Hematopoietic multipotent progenitor cell treated with erythropoietin and hydrocortisone succinate and interleukin-3 and kit ligand, for 4 days (in vitro differentiated cells): ENCODE measurements around the gene CACNA1A.
"Not testable (repeated sequence)": the region's sequence is repeated elsewhere in the genome, so short reads cannot be mapped to it uniquely, and the experiment has no call there.

Source experiments
- DNase-seq: peaks from one replicate; pipeline ENCODE4 v3.0.0-alpha.2; 2015

The CACNA1A gene

DNA sequence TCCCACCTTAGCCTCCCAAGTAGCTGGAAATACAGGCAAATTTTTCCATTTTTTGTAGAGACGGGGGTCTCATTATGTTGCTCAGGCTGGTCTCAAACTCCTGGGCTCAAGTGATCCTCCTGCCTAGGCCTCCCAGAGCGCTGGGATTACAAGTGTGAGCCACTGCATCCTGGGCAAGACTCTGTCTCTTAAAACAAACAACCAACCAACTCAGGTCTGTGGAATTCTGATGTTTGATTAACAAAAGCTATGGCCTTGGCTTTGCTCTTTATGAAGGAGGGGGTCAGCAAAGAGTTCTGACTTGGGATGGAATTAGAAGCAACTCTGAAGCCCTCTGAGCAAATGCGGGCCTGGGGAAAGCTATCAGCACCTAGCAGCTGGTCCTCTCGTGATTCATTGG, 238.4 kb downstream of the CACNA1A start:
- no peak for DNase-seq

DNA sequence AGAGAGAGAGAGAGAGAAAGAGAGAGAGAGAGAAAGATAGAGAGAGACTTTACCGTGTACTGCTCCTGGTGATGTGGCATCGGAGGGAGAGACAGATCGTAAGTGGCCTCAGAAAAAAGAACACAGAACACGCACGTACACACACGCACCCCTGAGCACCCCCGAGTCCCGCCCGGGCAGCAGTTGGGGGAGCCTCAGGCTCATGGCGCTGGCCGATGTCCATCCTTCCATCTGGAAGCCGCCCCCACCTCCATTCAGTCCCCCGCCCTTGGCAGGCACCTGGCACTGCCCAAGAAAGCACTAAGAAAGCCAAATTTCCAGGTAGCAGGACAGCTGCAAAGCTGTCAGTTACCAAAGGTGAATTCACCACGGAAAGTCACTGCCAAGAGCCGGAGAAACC, 239.1 kb downstream of the CACNA1A start:
- no peak for DNase-seq

DNA sequence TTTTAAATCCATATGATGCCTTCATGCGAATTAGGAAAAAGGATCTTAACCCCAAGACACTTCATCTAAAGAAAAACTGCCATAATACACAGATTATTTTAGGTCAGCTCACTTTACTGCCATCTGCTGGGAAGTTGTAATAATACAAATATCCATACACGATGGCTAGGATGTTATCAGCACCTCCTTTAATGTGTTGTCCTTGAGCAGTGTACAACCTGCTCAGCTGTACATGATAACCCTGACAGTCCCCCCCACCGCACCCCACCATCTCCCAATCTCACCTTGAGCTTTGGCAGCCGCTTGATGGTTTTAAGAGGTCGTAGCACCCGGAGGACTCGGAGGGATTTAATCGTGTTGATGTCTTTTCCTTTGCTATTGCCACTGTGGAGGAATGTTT, 243.8 kb downstream of the CACNA1A start:
- peak; percentile 82 for DNase-seq

DNA sequence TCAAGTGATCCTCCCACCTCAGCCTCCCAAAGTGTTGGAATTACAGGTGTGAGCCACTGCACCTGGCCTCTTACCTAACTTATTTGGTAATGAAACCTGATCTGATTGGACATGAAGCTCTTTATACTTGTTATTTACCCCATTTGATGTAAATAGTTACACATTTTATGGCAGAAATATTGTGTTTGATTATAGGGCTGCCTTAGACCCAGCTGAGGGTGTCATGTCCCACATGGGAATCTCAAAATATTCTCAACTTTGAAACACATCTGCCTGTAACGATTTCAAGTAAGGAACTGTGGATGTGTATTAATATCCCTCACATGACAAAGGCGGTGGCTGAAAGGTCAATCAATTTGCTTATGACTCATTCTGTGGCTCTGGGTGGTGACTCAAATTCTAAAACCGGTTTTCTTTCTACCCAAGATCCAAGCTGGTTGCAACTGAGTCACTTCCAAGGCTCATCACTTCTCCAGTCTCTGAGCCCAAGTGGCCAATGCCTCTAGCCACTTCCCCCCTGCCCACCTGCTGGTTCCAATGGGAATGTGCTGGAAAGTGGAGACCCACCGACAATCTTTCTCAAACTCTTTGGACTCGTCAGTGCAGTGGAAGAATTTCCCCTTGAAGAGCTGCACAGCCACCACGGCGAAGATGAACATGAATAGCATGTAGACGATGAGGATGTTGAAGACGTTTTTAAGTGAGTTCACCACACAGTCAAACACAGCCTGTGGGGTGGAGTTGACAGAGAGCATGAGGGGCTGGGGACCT, 245.2 kb downstream of the CACNA1A start:
- peak; percentile 56 for DNase-seq

DNA sequence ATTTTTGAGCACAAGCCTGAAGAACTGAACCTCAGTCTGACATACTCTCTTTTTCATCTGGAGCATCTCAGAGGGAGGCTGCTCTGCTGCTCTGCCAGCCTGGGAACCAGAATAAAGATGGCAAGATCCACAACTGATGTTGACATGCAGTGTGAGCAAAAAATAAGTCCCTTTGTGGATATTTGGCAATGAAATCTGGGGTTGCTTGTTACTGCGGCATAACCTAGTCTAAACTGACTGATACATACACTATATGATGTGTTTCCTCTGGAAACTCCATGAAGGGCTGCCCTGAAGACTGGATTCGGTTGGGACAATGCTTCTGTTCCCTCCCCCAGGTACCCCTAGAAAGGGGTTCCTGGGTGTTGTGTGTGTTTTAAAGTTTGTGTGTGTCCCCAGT, 249.4 kb downstream of the CACNA1A start:
- no peak for DNase-seq

DNA sequence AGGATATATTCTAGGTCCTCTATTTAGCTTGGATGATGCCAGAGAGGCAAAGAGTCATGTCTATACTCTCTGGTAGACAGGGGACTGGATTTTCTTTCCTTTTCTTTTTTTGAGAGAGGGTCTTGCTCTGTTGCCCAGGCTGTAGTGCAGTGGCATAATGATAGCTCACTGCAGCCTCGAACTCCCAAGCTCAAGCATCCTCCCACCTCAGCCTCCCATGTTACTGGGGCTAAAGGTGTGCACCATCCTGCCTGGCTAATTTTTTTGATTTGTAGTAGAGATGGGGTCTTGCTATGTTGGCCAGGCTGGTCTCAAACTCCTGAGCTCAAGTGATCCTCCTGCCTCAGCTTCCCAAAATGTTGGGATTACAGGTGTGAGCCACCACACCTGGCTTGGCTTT, 249.9 kb downstream of the CACNA1A start:
- not testable (repeated sequence) for DNase-seq

DNA sequence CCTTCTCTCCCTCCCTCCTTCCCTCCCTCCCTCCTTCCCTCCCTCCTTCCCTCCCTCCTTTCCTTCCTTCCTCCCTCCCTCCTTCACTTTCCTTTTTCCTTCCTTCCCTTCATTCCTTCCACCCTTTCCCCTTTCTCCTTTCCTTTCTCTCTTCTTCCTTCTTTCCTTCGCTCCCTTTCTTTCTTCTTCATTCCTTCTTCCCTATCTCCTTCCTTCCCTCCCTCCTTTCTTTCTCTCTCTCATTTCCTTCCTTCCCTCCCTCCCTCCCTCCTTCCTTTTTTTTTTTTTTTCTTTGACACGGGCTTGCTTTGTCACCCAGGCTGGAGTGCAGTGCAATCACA, 250.6 kb downstream of the CACNA1A start:
- DNase-seq, result no peak

DNA sequence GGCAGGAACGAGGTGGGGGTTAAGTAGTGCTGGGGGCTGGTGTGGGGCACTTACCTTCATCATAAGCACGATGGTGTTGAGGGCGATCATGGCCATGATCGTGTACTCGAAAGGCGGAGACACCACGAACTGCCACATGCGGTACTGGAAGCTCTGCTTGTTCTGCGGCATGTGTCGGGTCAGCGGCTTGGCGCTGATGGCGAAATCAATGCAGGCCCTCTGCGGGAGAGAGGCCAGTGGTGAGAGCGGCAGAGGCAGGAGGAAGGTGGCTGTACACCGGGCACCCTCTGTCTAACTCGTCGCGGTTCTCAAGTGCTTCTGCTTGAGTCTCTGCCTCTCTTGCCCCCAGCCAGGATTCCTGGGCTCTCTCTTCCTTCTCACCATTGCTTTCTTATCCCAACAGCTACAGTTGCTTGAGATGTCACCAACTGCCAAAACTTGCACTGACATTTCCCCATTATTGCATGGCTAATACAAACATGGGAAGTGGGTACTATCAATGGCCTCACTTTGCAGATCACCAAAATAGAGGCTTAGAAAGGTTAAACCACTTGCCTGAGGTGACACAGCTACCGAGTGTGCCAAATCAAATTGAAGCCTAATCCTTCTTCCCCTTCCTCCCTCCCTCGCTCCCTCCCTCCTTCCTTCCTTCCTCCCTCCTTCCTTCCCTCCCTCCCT, 251.1 kb downstream of the CACNA1A start:
- no peak for DNase-seq

DNA sequence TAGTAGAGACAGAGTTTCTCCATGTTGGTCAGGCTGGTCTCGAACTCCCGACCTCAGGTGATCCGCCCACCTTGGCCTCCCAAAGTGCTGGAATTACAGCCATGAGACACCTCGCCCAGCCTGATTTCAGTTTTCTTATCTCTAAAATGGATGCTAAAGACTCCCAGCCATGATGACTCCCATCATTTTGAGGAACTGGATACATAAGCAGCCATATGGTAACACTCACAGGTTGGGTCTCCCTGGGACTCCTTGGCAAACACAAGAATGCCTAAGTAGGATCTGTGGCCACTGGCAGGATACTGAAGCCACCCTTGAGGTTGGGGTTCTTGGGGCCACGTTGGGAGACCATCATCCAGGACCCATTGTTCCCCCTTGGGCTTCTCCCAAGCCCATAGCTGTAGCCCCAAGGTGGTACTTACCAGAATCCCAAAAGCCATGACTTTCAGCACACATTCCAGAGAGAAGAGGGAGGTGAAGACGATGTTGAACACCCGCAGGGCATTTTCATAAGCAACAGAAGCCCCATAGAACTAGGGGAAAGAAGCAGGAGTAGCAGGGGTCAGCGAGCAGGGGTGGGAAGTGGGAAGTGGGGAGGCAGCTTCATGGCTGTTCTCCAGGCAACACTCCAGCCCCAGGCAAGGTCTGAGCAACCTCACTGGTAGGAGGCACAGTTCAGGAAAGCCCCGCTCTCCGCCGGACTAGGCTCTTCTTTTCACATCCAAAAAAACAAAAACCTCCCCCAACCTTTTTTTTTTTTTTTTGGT, 253.5 kb downstream of the CACNA1A start:
- no peak for DNase-seq

DNA sequence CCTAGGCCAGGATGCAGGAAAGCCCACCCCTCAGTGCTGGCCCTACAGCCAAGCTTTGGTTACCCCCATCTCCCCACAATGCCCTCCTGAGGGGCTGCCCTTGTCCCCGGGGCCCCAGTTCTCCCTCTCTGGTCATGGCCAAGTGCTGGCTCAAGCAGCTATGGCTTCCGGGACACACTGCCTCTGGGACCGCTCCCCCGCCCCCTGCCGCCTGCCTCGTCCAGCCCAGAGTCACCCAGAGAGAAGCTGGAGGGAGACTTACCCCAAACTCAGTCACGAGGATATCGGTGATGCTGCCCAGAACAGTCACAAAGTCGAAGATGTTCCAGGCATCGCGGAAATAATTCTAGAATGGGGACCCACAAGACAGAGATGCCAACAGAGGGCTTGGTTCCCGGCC, 261.4 kb downstream of the CACNA1A start:
- no peak for DNase-seq

DNA sequence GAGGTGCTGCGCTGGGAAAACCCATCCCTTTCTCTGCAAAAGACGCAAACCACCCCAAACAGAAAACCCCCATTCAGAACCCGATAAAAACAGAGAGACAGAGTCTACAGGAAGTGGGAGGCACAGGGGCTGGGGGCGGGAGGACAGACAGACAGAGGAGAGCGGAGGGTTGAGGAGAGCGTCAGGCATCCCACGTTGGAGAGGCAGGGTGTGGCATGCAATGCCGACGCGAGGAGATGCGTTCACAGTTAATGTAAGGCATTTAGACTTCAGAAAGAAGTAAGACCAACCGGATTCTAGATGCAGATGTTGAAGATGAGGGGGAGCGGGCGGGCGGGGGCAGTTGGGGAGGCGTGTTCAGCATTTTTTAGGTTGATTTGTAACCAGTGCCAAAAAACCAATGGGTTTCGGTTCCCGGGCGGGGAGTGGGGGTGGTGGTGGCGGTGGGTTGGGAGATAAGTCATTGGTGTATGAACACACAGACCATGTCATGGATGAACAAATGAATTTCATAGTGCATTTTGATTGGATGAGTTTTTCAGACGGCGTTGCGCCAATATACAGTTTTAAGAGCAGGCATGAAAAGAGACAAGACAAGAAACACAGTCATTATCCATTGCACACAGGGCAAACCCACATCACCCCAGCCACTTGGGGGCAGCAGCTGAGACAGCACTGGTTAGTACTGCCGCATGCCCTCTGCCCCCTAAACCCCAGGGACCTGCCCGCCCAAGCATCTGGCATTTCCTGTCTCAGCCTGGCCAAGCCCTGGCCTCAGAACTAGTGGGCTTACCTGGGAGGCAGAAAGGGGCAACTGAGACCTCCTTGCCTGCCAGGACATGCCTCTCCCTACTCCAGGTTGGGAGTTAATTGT, 264.8 kb downstream of the CACNA1A start:
- peak; percentile 46 for DNase-seq

DNA sequence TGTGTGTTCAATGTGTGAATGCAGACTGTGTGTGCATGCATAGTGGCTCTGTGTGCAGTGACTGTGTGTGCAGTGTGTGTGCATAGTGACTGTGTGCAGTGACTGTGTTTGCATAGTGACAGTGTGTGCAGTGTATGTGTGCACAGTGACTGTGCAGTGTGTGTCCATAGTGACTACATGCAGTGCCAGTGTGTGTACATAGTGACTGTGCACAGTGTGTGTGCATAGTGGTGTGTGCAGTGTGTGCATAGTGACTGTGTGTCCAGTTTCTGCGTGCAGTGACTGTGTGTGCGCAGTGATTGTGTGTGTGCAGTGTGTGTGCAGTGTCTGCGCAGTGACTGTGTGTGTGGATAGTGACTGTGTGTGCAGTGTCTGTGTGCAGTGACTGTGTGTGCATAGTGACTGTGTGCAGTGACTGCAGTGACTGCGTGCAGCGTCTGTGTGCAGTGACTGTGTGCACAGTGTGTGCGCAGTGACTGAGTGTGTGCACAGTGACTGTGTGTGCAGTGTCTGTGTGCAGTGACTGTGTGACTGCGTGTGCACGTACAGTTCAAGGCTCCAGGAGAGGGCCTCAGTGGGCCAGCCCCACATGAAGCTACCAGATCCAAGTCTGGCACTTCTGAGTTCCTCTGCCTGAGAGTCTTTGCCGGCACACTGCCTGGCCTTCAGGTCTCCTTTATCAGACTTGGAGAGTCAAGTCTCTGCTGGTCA, 265.8 kb downstream of the CACNA1A start:
- no peak for DNase-seq

DNA sequence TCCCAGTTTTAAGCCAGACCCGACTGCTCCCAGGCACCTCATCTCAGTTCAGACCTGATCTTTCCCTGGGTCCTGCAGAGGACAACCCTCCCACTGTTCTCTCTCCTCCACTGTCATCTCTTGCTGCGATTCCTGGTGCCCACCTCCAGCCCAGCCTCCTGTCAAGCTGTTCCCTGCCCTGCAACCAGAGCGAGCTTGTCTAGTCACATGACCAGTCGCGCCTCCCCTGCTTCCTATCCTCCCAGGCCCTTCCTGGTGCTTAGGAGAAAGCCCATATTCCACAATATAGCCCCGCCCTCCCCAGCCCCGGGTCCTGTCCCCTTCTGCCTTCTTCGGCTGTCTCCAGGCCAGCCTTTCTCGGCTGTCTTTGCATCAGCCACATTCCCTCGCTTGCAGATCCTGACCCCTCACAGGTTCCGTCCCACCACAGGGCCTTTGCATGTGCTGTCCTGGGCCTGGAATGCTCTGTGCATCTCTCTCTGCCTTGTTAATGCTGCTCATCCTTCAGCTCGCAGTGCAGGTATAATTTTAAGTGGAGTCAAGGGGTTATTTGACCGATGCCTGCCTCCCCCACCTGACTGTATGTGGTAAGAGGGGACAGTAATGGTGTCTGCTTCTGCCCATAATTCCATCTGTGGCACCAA, 267.3 kb downstream of the CACNA1A start:
- DNase-seq, result no peak

DNA sequence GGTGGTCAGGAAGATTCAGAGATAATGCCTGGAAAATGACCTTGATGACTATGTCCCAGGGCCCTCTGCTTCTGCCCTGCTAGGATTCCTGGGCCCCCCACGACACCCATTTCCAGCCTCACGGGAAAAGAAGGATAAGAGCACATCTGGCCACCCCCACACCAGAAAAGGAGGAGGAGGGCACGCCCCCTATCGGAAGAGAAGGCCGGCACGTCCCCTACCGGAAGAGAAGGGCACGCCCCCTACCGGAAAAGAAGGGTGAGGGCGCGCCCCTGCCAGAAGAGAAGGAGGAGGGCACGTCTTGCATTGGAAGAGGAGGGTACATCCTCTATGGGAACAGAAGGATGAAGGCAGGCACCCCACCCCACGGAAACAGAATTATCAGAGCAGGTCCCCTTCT, 271.8 kb downstream of the CACNA1A start:
- peak; percentile 86 for DNase-seq

DNA sequence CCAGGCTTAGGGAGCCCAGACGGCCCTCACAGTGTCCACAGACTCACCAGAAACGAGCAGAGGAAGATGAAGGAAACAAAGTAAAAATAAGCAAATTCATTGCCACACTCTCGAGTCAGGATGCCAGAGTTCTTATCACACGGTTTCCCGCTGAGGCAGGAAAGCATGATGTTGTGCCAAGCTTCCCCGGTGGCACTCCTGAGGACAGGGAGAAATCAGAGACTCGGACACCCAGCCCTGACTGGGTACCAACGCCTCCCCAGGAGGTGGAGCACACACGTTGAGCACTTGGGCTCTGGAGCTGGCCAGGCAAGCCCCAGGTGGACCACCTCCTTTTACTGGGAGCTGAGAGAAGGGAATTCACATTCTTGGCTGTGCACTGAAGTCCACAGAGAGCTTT, 274.6 kb downstream of the CACNA1A start:
- no peak for DNase-seq

DNA sequence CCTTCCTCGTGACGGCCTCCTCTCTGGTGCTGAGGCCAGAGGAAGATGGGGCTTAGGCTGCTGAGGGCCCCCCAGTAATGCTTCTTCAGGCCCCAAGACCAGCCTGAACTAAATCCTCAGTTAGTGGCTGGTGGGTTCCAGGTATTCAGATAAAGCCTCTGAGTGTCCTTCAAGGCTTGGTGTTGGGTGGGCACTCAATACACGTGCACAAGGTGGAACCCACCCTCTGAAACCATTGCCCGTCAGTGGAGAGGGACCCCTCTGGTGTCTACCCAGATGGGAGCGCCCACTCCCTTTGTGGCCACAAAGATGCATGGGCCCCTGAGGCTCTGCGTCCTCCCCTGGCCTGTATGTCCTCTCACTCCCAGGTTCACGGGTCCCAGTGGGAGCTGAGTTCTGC, 277.0 kb downstream of the CACNA1A start:
- DNase-seq, result no peak

DNA sequence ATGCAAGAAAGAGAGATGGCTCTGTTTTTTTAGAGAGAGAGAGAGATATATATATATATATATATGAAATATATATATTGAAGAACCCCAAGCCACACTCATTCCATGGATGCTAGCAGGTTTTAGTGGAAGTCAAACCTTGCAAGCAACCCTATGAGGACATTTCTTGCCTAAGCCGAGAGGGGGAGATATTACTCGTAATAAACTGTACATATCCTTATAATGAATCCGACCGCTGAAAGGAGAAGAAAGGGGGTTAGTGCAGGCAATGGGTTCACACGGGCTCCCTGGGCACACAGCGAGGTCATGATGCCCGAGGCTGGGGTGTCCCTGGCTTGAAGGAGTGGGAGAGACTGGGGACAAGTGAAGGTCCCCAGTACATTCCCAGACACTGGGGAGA, 277.7 kb downstream of the CACNA1A start:
- no peak for DNase-seq

DNA sequence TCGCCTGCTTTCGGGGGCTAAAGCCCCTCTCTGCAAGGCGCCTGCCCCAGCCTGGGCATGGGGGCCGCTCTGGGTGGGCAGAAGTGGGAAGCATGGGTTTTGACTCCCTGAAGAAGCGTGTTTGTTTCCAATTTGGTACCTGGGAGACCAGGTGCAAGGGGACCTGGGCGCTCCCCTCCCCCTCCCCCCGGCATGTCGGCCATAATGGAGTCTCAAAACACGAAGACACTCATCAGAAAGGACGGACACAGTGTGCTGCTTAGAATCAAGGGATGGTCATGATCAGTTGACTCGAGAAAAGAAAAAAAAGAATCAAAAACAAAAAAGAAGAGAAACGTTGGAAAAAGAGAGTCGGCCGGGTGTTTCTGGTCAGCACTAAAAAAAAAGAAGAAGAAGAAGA, 279.3 kb downstream of the CACNA1A start:
- no peak for DNase-seq

DNA sequence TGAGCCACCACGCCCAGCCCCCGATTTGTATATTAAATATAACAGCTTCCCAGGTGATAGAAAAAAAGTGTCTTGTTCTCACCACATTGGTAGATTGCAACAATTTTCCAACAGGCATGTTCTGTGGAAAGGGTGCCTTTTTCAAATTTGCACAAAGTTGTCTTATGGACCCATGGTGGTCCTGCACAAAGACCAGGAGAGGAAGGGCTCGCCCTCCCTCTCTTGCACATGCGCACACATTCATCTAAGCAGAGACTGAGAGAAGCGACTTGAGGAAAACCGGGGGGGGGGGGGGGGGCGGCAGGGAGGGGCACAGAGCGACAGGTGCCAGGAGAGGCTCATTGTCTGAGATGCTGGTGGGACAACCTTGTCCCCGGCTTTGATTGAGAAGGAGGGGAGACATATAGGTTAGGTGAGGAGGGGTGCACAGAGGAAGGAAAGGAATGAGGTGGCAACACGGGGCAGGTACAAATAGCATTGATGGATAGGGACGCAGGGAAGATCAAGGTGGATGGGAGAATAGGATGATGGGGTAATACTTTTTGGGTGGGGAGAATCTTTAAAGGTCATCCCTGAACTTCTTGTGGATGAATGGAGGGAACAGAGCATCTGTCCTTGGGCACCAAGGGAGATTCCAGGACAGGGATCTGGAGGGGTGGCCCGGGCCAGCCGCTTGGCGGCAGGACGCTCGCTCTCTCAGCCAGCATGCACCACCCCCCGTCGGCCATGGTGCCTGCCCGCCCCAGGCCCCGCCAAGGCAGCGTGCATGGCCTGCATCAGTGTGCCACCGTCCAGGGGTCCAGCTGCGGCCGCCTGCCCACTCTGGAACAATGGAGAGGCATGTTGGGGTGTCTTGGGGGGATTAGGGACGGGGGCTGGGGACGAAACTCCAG, 280.1 kb downstream of the CACNA1A start:
- no peak for DNase-seq

DNA sequence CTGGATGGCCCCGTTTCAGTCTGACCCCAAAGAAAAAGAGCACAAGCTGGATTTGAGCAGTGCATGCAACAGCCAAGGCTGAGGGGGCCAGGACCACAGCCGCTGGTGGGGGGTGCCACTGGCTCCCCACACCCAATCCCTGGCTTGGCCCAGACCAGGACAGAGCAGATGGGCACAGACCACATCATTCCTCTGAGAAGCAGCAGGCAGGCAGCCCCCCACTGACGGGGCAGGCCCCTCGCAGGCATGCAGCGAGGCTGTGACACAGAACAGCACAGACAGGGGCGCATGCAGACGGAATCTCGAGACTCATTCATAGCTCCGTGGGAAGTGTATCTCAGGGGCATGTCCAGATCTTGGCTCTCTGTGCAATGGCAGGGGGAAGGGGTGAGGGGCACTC, 281.2 kb downstream of the CACNA1A start:
- DNase-seq, result no peak

DNA sequence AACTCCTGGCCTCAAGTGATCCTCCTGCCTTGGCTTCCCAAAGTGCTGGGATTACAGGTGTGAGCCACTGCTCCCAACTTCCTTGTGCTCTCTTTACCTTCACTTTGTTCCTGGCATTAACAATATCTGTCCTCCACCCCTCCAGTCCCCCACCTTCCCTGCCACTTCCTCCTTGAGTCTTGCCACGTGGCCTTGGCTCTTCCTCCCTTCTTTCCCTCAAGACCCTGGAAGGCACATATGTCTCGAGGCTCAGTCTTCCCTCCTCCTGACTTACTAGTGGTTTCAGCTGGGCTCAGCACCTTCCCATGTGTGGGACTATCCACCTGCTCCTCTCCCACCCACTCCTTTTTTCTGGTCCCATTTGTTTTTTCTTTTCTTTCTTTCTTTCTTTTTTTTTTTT, 285.4 kb downstream of the CACNA1A start:
- DNase-seq, result no peak
